Ishikawa (cell line): Measurements from ENCODE around the gene BACE2.

Experiments used
- CEBPB ChIP-seq: IDR thresholded peaks from 2 replicates; pipeline ENCODE4 v1.6.1; 2012
- CREB1 ChIP-seq: IDR thresholded peaks from 2 replicates; pipeline ENCODE4 v1.6.1; 2012; ENCODE audit warnings: low read depth
- EGR1 ChIP-seq: IDR thresholded peaks from 2 replicates; pipeline ENCODE4 v1.6.1; 2012
- EP300 ChIP-seq: IDR thresholded peaks from 2 replicates; pipeline ENCODE4 v1.6.1; 2012; ENCODE audit warnings: borderline replicate concordance
- FOXM1 ChIP-seq: IDR thresholded peaks from 2 replicates; pipeline ENCODE4 v1.6.1; 2012; ENCODE audit warnings: low read depth, borderline replicate concordance
- NFIC ChIP-seq: IDR thresholded peaks from 2 replicates; pipeline ENCODE4 v1.6.1; 2012
- RAD21 ChIP-seq: IDR thresholded peaks from 2 replicates; pipeline ENCODE4 v1.6.1; 2012; ENCODE audit warnings: low read depth
- TAF1 ChIP-seq: IDR thresholded peaks from 2 replicates; pipeline ENCODE4 v1.6.1; 2012; ENCODE audit warnings: low read depth, mild to moderate bottlenecking
- TCF12 ChIP-seq: IDR thresholded peaks from 2 replicates; pipeline ENCODE4 v1.6.1; 2012; ENCODE audit warnings: low read depth
- TEAD4 ChIP-seq: IDR thresholded peaks from 2 replicates; pipeline ENCODE4 v1.6.1; 2012
- YY1 ChIP-seq: IDR thresholded peaks from 2 replicates; pipeline ENCODE4 v1.6.1; 2012; ENCODE audit warnings: low read depth
- ZBTB7A ChIP-seq: IDR thresholded peaks from 2 replicates; pipeline ENCODE4 v1.6.1; 2012; ENCODE audit warnings: low read depth
- TF ChIP-seq, protein P1 (sequence below): IDR thresholded peaks from 2 replicates; pipeline ENCODE4 v1.6.1; 2012
- TF ChIP-seq, protein P2 (sequence below): IDR thresholded peaks from 2 replicates; pipeline ENCODE4 v1.6.1; 2012
- TF ChIP-seq, protein P3 (sequence below): IDR thresholded peaks from 2 replicates; pipeline ENCODE4 v1.6.1; 2012; ENCODE audit warnings: low read depth, mild to moderate bottlenecking

Gene BACE2

DNA sequence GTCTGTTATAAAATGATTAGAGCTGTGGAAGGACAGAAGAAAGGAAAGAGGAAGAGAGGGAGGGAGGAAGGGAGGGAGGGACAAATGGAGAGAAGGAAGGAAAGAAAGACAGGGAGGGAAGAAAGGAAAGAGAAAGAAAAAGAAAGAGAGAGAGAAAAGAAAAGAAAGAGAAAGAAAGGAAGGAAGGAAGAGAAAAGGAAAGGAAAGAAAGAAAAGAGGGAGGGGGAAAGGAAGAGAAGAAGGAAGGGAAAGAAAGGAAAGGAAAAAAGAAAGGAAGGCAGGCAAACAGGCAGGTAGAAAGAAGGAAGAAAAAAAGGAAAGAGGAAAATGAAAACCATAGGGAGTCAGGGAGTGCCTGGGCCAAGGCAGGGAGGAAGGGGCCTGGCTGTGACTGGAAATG lies 14.5 kb upstream of the BACE2 start:
- no peak for TF ChIP-seq TCF12
- no peak for TF ChIP-seq FOXM1
- TF ChIP-seq, protein P1, sequence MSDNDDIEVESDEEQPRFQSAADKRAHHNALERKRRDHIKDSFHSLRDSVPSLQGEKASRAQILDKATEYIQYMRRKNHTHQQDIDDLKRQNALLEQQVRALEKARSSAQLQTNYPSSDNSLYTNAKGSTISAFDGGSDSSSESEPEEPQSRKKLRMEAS, result no peak
- no peak for TF ChIP-seq EGR1
- TF ChIP-seq ZBTB7A, result no peak
- no peak for TF ChIP-seq EP300
- TF ChIP-seq CEBPB, result no peak
- no peak for TF ChIP-seq RAD21
- TF ChIP-seq, protein P2, sequence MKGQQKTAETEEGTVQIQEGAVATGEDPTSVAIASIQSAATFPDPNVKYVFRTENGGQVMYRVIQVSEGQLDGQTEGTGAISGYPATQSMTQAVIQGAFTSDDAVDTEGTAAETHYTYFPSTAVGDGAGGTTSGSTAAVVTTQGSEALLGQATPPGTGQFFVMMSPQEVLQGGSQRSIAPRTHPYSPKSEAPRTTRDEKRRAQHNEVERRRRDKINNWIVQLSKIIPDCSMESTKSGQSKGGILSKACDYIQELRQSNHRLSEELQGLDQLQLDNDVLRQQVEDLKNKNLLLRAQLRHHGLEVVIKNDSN, result no peak
- TF ChIP-seq CREB1, result no peak
- TF ChIP-seq TAF1, result no peak
- TF ChIP-seq, protein P3, sequence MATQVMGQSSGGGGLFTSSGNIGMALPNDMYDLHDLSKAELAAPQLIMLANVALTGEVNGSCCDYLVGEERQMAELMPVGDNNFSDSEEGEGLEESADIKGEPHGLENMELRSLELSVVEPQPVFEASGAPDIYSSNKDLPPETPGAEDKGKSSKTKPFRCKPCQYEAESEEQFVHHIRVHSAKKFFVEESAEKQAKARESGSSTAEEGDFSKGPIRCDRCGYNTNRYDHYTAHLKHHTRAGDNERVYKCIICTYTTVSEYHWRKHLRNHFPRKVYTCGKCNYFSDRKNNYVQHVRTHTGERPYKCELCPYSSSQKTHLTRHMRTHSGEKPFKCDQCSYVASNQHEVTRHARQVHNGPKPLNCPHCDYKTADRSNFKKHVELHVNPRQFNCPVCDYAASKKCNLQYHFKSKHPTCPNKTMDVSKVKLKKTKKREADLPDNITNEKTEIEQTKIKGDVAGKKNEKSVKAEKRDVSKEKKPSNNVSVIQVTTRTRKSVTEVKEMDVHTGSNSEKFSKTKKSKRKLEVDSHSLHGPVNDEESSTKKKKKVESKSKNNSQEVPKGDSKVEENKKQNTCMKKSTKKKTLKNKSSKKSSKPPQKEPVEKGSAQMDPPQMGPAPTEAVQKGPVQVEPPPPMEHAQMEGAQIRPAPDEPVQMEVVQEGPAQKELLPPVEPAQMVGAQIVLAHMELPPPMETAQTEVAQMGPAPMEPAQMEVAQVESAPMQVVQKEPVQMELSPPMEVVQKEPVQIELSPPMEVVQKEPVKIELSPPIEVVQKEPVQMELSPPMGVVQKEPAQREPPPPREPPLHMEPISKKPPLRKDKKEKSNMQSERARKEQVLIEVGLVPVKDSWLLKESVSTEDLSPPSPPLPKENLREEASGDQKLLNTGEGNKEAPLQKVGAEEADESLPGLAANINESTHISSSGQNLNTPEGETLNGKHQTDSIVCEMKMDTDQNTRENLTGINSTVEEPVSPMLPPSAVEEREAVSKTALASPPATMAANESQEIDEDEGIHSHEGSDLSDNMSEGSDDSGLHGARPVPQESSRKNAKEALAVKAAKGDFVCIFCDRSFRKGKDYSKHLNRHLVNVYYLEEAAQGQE, result no peak
- no peak for TF ChIP-seq YY1
- TF ChIP-seq NFIC, result no peak
- TF ChIP-seq TEAD4, result no peak

DNA sequence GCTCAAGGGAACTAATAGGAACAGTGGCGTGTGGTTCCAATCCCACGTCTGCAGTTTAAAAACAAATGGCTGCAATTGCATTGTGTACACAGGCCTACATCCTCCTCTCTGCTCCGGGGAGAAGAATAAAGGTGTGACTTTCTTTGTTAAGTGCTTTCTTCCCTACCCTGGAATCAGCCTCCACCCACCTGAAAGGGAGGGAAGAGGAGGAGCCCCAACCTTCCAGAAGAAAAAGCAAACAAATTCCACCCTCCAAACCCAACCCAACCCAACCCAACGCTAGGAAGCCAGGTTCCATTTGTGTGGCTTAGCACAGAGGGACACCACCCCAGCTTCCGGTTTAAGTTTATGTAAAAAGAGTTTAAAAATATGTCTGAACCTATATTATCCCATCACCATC lies 11.8 kb upstream of the BACE2 start:
- TF ChIP-seq YY1 (no peak), CREB1 (no peak), RAD21 (no peak), NFIC (no peak), ZBTB7A (no peak), TCF12 (no peak), TAF1 (no peak), EP300 (no peak), EGR1 (no peak), TEAD4 (no peak), FOXM1 (no peak), CEBPB (no peak)
- TF ChIP-seq, protein P1, result no peak
- TF ChIP-seq, protein P3, result no peak
- TF ChIP-seq, protein P2, result no peak

DNA sequence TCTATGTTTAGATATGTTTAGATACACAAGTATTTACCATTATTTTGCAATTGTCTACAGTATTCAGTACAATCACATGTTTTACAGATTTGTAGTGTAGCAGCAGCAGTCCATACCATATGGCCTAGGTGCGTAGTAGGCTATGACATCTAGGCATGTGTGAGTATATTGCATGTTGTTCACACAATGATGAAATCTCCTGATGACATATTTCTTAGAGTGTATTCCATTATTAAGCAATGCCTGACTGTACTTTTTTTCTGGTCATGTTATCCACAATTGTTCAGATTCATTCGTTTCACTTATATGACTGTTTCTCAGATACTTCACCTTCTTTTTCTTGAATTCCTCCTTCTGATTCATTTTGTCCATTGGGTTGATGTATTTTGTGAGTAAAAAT lies 9.9 kb upstream of the BACE2 start:
- TF ChIP-seq, protein P3, result no peak

DNA sequence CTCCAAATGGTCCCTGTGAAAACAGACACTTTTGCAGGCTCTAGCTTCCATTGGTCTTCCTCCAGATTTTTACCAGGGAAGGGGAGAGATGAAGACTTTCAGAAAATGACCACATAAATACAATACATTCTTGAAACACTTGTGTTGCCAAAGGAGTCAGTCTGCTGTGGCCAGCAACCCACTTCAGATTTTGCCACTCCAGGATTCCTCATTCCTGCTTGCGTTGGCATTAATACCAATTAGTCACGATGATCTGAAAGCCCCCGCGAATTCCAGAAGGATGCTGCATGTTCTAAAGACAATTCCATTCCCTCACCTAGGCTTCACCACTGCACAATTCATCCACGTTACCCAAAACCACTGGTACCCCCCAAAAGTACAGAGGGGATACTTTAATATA lies 7.9 kb upstream of the BACE2 start:
- no peak for TF ChIP-seq NFIC
- TF ChIP-seq CEBPB, result no peak
- TF ChIP-seq EGR1, result no peak
- TF ChIP-seq FOXM1, result no peak
- TF ChIP-seq TAF1, result no peak
- TF ChIP-seq RAD21, result no peak
- no peak for TF ChIP-seq TCF12
- TF ChIP-seq TEAD4, result no peak
- TF ChIP-seq CREB1, result no peak
- no peak for TF ChIP-seq YY1

DNA sequence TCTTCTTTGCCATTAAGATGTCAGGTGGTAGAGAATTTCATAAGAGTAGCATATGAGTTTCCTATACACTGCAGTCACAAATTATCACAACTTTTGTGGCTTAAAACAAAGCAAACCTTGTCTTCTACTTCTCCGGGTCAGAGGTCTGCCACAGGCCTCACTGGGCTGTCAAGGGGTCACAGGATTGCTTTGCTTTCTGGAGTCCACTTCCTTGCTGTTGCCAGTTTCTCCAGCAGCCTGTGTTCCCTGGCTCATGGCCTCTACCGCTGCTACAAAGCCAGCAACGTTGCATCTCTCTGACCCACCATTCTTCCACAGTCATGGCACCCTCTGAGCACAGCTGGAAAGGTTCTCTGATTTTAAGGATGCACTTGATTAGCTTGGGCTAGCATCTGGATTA lies 6.5 kb upstream of the BACE2 start:
- no peak for TF ChIP-seq CEBPB
- no peak for TF ChIP-seq RAD21
- no peak for TF ChIP-seq CREB1
- TF ChIP-seq NFIC, result no peak
- TF ChIP-seq, protein P3, result no peak
- TF ChIP-seq, protein P1, result no peak
- TF ChIP-seq, protein P2, result no peak
- TF ChIP-seq EGR1, result no peak
- no peak for TF ChIP-seq EP300
- no peak for TF ChIP-seq TCF12
- no peak for TF ChIP-seq TEAD4
- no peak for TF ChIP-seq YY1
- TF ChIP-seq TAF1, result no peak
- no peak for TF ChIP-seq FOXM1
- no peak for TF ChIP-seq ZBTB7A
